Stimulated activated CD4-positive, alpha-beta T cell treated with anti-CD3 and anti-CD28 coated beads, Interleukin-12 subunit alpha, Interleukin-12 subunit beta, amount 100 ng/mL, for 48 hours (primary cell): ENCODE data around the gene CENPT.
A peak's percentile ranks its signal among the peaks of the same experiment; 100 is the strongest.

ENCODE experiments used
- DNase-seq, 3 donors: peaks; one replicate each; pipeline ENCODE4 v3.0.0-alpha.2; 2020; ENCODE audit warnings: low read depth in 2 of 3, low spot score in 1 of 3

CENPT gene

DNA sequence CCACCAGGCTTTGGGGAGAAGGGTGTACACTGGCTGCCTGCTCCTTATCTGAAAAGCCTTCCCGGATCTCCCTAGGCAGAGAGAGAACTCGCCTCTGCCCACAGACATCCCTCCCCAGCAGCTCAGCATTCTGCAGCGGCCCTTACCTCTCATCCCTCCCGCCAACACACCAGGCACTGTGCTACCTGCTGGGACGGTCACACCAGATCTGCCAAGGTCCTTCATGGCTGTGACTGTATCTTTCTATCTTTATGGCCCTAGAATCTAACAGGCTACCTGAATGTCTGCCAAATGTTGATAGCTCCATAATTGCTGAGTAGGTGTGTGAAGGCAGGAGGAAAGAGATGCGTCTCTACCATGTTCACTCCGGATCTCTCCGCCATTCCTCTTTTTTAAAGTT is 32.9 kb downstream of the CENPT start:
- no peak for DNase-seq

DNA sequence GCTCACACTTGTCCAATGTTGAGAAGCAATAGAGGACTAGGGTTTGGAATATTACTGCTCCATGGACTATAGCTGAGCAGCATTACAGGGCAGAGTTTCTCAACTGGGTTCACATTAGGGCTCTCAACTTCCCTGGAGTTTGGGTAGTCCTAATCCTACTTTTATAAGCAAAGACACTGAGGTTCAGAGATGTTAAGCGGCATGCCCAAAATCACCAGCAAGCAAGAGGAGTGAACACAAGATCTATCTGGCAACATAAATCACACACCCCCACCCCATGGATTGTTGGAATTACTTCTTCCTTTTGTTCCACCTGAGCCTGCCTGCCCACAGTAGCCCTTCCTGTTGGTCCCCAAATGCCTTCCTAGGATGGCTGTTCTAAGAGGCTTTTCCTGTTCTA is 35.6 kb downstream of the CENPT start:
- no peak for DNase-seq

DNA sequence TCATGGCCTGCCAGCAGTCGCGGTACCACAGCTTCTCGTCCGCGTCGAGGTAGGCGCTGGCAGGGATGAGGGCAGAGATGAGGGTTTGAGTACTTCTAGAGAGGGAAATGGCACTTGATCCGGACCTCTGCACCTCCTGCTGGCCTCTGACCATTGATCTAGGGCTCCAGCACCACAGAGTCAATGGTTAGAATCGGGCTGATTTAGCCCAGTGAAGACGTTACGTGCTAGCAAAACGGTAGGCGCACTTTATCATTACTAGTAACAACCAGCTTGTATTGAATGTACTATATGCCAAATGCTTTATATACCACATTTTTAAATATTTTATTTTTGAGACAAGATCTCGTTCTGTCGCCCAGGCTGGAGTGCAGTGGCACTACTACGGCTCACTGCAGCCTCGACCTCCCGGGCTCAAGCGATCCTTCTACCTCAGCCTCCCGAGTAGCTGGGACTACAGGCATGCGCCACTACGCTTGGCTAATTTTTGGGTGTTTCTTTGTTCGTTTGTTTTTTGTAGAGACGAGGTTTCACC is 40.3 kb downstream of the CENPT start:
- DNase-seq: no peak

DNA sequence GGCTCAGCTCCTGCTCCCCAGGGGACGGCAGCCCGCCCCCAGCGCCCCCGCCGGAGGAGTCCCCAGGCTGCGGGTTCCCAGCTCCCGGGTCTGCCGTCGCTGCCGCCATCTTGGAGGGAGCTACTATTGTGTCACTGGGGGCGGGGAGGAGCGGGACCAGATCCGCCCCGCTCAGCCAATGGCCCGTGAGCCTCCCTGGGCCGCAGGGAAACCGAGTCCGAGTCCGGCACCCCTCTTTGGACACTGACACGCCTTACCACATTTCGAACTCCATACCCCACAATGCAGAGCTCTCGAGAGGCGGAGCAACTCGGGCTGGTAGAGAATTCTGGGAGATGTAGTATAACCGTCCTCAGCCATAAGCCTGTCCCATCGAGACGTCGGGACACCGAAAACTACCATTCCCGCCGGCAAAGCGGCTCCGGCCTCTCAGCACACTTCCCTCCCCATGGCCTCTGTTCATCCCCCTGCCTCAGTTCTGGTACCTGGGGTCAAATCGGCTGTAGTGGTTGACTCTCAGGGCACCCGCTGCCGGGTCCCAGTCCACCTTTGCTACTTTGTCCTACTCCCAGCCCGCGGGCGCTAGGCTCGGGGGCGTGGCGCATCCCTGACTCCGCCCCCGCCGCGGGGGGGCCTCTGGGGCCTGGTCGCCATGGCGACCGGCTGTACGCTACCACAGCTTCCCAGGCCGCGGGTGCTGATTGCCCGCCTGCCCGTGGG is 40.9 kb downstream of the CENPT start, which contains the start of the genes RANBP10 and TSNAXIP1:
TSS of gene RANBP10 (minus strand) at position 133 of the 720 bp plus-strand sequence. CDS start at position 109, 24 bp downstream.
TSS of gene TSNAXIP1 (plus strand) at position 462 of the 720 bp plus-strand sequence. CDS start 261 bp downstream, outside the sequence.
- peak; percentile 90 to 95 (median 94) for DNase-seq

DNA sequence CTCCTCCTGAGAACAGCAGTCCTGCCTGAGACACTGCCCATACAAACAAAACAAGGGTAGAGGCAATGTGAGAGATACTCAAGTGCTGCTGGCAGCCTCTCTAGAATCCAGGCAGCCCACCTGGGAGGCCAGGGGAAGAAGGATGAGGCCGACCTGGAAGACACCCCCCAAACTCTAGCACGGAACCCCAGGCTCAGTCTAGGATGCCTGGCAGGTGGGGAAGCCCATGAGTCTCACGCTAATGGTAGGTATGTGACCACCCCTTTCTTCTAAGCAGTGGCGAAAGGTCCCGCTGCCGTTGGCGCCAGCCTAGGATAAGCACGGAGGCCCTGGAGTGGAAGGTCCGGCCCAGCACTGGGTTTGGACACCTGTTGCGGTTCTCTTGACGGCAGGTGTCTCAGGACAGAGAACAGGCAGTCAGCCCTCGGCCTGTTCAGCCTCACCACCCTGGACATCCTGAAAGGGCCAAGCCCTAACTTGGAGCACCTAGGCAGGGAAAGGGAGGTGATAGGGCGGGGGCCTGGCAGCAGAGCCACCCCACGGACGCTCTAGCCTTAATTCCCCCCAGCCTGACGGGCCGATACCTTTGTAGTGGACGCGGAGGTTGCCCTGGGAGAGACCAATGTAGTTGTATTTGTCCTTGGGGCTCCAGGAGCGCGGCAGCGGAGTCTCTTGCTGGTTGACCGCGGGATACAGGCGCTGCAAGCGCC is 41.6 kb downstream of the CENPT start:
- DNase-seq: no peak

DNA sequence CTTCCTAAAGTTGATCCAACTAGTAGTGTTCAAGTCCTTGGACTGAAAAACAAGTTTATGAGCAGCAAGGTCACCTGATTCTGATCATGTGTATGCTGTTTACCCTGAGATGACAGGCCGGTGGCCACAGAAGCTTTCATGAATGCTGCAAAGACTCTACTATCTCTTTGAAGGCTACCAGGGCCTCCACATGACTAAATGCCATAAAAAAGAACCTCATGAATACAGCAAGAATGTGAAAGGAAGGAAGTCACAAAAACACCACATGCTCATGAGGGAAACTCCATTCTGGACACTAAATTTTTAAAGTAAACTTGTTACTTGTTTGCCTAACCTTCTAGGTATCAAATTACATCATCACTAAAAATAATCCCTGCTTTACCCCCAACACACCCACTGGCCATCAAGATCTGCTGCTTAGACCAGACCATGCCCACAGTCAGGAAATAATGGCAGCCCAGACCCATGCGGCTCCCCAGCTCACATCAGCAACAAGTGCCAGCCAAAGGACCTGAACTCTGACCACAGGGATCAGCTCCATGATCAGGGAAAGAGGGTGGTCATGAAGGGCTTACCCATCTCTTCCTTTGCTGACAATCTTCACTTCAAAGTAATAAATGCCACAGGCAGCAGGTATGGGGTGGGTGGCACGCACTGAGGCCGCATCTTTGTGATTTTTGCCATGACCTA is 42.5 kb downstream of the CENPT start:
- DNase-seq: no peak

DNA sequence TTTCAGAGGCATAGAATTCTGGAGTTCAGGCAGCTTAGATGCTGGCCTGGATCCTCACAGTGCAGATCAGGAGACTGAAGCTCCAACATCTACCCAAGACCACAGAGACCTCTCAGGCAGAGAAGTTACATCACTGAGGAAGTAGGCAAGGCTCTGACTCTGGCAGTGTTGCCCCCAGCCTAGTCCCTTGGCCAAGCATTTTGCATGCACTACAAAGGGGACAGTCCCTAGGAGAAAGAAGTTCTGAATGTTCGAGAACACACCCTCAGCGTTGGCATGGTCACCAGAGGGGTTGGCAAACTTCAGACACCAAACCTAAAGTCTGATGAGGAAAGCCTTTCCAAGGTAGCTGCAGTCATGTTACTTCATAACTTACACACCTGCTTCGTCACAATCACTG is 43.6 kb downstream of the CENPT start:
- no peak for DNase-seq

DNA sequence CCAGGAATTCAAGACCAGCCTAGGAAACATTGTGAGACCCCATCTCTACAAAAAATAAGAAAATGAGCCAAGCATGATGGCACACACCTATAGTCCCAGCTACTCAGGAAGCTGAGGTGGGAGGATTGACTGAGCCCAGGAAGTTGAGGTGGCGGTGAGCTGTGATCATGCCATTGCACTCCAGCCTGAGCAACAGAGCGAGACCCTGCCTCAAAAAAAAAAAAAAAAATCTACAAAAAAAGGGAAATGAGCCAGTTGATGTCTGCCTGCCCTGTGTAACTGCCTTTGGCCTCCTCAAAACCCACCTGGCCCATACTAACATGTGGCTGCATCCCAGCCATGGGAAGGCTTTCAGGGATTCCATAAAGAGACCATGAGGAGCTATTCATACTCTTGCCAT is 45.6 kb downstream of the CENPT start:
- DNase-seq: no peak

DNA sequence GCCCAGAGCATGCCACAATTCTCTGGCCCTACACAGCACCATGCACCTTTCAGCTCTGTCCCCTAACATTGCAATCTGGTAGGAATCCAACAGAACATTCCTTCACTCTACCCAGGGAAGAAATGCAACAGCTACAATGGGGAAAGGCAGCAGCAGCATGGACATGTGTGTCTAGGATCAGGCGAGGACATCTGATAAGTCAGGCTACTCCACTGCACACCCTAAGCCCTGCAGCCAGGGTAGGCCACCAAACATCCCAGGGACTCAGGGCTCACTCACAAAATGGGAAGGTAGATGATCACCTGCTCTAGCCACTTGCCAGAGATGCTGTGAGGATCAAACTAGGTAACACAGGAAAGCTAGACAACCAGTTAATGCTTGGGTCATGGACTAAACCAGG is 46.3 kb downstream of the CENPT start:
- no peak for DNase-seq

DNA sequence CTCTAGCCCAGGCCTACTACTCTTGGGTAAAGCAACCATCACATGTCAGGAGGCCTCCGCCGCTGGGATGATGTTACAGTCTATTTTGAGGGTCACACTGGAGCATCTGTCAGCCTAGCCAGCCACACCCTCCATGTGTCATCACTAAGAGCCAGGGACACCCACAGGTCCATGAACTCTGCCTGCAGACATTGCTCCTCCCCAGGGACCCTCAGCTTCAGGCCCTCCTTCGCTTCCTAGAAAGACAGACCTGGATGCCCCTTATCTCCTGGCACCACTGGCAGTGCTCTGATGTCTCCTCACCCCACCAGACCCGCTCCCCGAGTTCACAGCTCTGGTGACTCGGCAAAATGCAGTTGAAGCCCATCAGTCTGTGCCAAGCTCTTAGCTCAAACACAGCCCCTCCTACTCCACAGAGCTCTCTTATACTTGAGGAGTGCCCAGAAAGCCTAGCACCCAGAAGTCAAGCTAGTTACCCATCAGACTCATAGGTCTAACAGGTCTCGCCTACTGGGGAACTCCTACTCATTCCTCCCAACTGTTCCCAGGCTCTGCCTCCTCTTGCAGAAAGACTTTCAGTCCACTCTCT is 47.1 kb downstream of the CENPT start:
- no peak for DNase-seq

DNA sequence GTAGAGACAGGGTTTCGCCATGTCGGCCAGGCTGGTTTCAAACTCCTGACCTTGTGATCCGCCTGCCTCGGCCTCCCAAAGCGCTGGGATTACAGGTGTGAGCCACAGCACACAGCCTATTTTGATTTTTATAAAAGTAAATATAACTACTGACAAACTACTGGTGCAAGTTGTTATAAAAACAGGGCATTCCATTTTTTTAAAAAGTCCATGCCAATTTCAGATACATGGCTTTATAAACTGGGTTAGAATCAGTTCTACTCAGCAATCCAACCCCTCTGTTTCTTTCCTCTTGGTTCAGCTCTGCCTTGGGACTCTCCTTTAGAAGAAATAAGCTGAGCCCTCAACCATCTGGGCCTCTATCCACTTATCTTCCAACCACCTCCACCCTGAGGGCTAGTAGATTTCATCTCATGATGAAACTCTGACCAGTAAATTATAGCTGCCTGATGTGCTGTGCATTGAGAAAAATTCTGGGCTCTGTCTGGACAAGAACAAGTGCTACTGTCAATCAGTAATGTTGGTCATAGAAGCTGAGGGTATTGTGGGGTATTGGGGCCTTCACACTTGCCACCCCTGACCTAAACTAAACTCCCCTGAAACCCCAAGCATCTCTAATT is 51.3 kb downstream of the CENPT start:
- DNase-seq: no peak

DNA sequence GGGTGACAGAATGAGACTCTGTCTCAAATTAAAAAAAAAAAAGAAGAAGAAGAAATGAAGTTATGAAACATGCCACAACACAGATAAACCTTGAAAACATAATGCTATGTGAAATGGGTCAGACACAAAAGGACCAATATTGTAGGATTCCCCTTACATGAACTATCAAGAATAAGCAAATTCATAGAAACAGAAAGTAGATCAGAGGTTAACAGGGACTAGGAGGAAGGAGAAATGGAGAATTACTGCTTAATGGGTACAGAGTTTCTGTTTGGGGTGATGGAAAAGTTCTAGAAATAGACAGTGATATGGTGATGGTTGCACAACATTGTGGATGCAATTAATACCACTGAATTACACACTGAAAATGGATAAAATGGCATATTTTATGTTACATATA is 57.4 kb downstream of the CENPT start:
- DNase-seq: no peak

DNA sequence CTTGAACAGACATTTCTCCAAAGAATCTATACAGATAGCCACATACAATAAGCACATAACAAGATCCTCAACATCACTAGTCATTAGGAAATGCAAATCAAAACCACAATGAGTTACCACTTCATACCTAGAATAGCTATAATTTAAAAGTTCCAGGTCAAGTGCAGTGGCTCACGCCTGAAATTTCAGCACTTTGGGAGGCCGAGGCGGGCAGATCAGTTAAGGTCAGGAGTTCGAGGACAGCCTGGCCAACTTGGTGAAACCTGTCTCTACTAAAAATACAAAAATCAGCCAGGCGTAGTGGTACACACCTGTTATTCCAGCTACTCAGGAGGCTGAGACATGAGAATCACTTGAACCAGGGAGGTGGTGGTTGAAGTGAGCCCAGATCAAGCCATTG is 61.0 kb downstream of the CENPT start:
- no peak for DNase-seq

DNA sequence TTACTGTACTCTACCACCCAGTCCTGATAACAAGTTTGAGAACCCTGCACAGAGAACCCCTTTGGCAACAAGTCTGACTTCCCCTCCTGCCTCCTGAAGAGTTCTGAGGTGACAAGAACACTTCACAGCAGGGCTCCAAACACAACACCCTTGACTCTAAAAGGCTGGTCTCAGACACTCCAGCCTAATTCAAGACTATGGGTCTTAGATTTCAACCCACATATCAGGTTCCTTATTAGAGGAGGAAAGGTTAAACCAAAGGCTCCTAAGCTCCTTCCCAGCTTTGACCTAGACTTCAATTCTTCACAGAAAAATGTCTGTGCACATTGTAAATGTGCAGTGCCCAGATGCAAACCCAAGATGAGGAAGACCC is 64.2 kb downstream of the CENPT start:
- DNase-seq: no peak

DNA sequence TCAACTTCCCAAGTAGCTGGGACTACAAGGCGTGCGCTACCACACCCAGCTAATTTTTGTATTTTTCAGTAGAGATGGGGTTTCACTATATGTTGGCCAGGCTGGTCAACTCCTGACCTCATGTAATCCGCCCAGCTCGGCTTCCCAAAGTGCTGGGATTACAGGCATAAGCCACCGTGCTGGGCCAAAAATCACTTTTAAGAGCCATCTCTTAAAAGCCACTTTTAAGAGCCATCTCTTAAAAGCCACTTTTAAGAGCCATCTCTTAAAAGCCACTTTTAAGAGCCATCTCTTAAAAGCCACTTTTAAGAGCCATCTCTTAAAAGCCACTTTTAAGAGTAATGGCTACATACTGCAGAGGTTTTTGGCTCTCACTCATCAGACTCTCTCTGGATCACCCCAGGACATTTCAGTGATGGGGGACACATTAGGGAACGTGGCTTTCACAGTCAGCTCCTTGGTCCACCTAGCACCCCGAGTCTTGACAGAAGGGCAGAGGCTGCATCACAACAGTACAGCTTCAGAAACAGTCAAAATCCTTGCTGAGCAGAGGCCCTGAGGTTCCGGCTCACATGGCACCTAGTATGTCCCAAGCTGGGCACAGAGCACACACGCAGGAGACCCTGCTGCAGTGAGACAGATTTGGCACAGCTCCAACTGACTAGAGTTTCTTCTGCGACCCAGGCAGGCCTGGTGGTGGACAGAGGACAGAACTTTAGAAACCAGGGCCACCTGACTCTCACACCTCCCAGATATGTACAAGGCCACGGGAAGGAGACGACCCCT is 64.7 kb downstream of the CENPT start:
- DNase-seq: no peak

DNA sequence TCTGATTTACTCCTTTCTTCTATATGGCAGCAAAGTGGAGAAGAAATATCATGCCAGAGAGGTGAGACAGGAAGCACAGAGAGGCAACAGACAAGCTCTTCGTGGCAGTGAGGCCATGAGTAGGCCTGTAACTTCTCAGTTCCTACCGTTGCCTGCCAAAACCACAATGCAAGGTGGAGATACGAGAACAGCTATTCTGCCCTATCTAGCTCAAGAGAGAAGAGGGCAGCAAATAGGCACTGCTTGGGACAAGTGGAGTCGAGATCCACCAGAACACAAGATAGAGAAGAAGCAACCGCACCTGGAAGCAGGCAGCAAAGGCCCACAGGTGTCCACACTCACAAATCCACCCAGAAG is 66.0 kb downstream of the CENPT start:
- DNase-seq: no peak

DNA sequence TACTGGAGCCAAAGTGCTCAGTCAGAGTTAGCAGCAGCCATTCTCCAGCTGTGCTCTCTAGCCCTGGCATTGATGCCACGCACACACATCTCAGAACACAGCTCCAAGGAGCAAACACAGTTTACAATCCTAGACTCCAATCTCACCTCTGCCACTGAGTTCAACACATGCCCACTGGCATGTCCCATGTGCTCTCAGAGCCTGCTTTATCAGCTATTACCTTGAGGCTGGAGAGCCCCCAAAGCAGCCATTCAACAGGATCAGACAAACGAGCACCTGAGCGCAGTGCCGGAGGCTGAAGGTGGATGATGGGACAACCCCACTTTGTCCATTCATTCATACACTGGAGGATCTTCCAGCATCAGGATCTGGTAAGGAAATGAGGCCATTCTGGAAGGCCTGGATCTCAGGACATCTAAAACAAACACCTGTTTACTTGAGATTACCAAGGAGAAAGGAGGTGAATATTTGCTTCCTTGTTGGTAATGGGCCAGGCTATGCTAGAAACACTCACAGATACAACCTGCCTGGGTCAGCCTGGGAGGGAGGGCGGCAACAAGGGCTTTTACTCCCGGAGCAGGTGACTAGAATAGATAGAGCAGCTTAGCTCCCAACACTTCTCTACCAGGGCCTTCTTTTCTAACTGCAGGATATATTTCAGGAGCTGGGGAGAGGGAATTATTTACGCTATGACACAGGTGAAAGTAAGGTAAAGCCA is 66.5 kb downstream of the CENPT start:
- no peak for DNase-seq

DNA sequence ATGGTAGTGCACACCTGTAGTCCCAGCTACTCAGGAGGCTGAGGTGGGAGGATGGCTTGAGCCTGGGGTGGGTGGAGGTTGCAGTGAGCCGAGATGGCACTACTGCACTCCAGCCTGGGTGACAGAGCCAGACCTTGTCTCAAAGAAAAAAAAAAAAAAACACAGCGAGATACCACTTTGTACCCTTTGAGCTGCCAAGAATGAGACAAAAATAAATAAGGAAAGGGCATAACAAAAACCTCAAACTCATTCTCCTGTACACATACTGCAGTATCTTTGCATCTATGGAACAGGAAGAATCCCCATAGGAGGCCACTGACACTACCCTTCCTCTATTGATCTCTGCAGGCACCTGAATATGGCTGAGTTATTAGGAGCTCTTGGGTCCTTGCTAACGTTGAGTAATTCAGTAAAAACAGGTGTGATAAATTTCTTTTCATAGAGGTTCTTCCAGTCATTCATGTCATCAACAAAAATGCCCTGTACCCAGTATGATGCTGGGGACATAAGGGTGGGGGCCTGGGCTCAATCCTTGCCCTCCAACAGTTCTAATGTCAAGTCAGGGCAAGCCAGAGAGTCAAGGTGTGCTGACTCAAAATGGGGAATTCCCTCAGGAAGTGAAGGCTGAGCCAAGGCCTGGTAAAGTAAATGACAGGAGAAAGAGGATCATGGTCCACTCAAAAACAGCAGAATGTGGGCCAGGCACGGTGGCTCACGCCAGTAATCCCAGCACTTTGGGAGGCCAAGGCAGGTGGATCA is 68.1 kb downstream of the CENPT start:
- DNase-seq: no peak
